ENCODE measurements around the gene TIAM1. TPM values are rescaled to one million over a fixed set of nuclear protein-coding genes. Genes with fewer than 3 reads are reported as not detected.

TIAM1 gene
- total and polyA plus RNA-seq, 4 donors, result 3.5 to 58.0 (median 11.8) TPM

- H3K9ac ChIP-seq (ENCODE audit: insufficient read depth in 1 of 2, low read length in 2 of 2), result no peak overlapping the region
- ATAC-seq (ENCODE audit: insufficient read depth, low FRiP score), result no peak
- H3K4me1 ChIP-seq (ENCODE audit: control insufficient read depth in 5 of 5, insufficient read depth in 5 of 5, low read length in 5 of 5), result peaks cover 0 to 9% (median 0%) of the 10 kb centered on the region in 5 donors
- peaks cover 0 to 6% (median 4%) of the 10 kb centered on the region in 4 donors for H3K9me3 ChIP-seq (ENCODE audit: control insufficient read depth in 4 of 4, insufficient read depth in 3 of 4, low read length in 3 of 4)
- no peak overlapping the region for H3K27ac ChIP-seq (ENCODE audit: low read depth in 1 of 2, low read length in 1 of 2)
- whole genome bisulfite sequencing, 2 donors, result 92 to 95% methylated on average over 2 of the region's 2 CpGs
- no peak for DNase-seq
- no peaks in the 10 kb centered on the region for H3K36me3 ChIP-seq (ENCODE audit: control insufficient read depth in 4 of 4, insufficient read depth in 4 of 4, low read length in 4 of 4)
- no peaks in the 10 kb centered on the region for H3K27me3 ChIP-seq (ENCODE audit: control insufficient read depth in 3 of 3, insufficient read depth in 3 of 3, low read length in 2 of 3)
- TF ChIP-seq CTCF (IDR thresholded peaks at IDR 0.05; ENCODE audit: control extremely low read depth, extremely low read depth), result no peak
- no peak overlapping the region for H3K4me3 ChIP-seq
These were observed 56.9 kb downstream of the TIAM1 start for GRCh38 chr21:31287201-31287600.

- 90 to 92% methylated on average over 1 of the region's 1 CpG for WGBS, 2 donors
- Histone ChIP-seq H3K4me3 (no peak overlapping the region), H3K4me1 (ENCODE audit: control insufficient read depth in 5 of 5, insufficient read depth in 5 of 5, low read length in 5 of 5) (peaks cover 0 to 9% (median 0%) of the 10 kb centered on the region in 5 donors), H3K27me3 (ENCODE audit: control insufficient read depth in 3 of 3, insufficient read depth in 3 of 3, low read length in 2 of 3) (no peaks in the 10 kb centered on the region), H3K27ac (ENCODE audit: low read depth in 1 of 2, low read length in 1 of 2) (no peak overlapping the region), H3K9ac (ENCODE audit: insufficient read depth in 1 of 2, low read length in 2 of 2) (no peak overlapping the region), H3K9me3 (ENCODE audit: control insufficient read depth in 4 of 4, insufficient read depth in 3 of 4, low read length in 3 of 4) (peaks cover 0 to 6% (median 4%) of the 10 kb centered on the region in 4 donors), H3K36me3 (ENCODE audit: control insufficient read depth in 4 of 4, insufficient read depth in 4 of 4, low read length in 4 of 4) (no peaks in the 10 kb centered on the region)
- no peak for TF ChIP-seq CTCF (IDR thresholded peaks at IDR 0.05; ENCODE audit: control extremely low read depth, extremely low read depth)
- no peak for DNase-seq
- ATAC-seq (ENCODE audit: insufficient read depth, low FRiP score), result no peak
These were observed 57.4 kb downstream of the TIAM1 start for GRCh38 chr21:31286621-31287020.

- H3K9me3 ChIP-seq (ENCODE audit: control insufficient read depth in 4 of 4, insufficient read depth in 3 of 4, low read length in 3 of 4), result peaks cover 0 to 6% (median 2%) of the 10 kb centered on the region in 4 donors
- DNase-seq (no peak), ATAC-seq (ENCODE audit: insufficient read depth, low FRiP score) (no peak)
- H3K27ac ChIP-seq (ENCODE audit: low read depth in 1 of 2, low read length in 1 of 2), result no peak overlapping the region
- no peak overlapping the region for H3K4me3 ChIP-seq
- no peaks in the 10 kb centered on the region for H3K36me3 ChIP-seq (ENCODE audit: control insufficient read depth in 4 of 4, insufficient read depth in 4 of 4, low read length in 4 of 4)
- no peak for TF ChIP-seq CTCF (IDR thresholded peaks at IDR 0.05; ENCODE audit: control extremely low read depth, extremely low read depth)
- no peak overlapping the region for H3K9ac ChIP-seq (ENCODE audit: insufficient read depth in 1 of 2, low read length in 2 of 2)
- 83 to 86% methylated on average over 5 of the region's 5 CpGs for WGBS, 2 donors
- H3K4me1 ChIP-seq (ENCODE audit: control insufficient read depth in 5 of 5, insufficient read depth in 5 of 5, low read length in 5 of 5), result peaks cover 0 to 6% (median 0%) of the 10 kb centered on the region in 5 donors
- no peaks in the 10 kb centered on the region for H3K27me3 ChIP-seq (ENCODE audit: control insufficient read depth in 3 of 3, insufficient read depth in 3 of 3, low read length in 2 of 3)
These were observed 59.2 kb downstream of the TIAM1 start for GRCh38 chr21:31284797-31285397.

- Histone ChIP-seq H3K4me1 (ENCODE audit: control insufficient read depth in 5 of 5, insufficient read depth in 5 of 5, low read length in 5 of 5) (peaks cover 0 to 3% (median 0%) of the 10 kb centered on the region in 5 donors), H3K9me3 (ENCODE audit: control insufficient read depth in 4 of 4, insufficient read depth in 3 of 4, low read length in 3 of 4) (peaks cover 0 to 4% (median 0%) of the 10 kb centered on the region in 4 donors), H3K9ac (ENCODE audit: insufficient read depth in 1 of 2, low read length in 2 of 2) (no peak overlapping the region), H3K27ac (ENCODE audit: low read depth in 1 of 2, low read length in 1 of 2) (no peak overlapping the region), H3K4me3 (no peak overlapping the region), H3K27me3 (ENCODE audit: control insufficient read depth in 3 of 3, insufficient read depth in 3 of 3, low read length in 2 of 3) (no peaks in the 10 kb centered on the region), H3K36me3 (ENCODE audit: control insufficient read depth in 4 of 4, insufficient read depth in 4 of 4, low read length in 4 of 4) (no peaks in the 10 kb centered on the region)
- WGBS, 2 donors, result 58 to 59% methylated on average over 3 of the region's 3 CpGs
- no peak for TF ChIP-seq CTCF (IDR thresholded peaks at IDR 0.05; ENCODE audit: control extremely low read depth, extremely low read depth)
- DNase-seq (no peak), ATAC-seq (ENCODE audit: insufficient read depth, low FRiP score) (no peak)
These were observed 61.0 kb downstream of the TIAM1 start for GRCh38 chr21:31283025-31283424.

Data from lung (tissue), 12 donors.